Loucy (cell line): ENCODE measurements around the gene PARP8.

Source experiments
- H2AFZ ChIP-seq: fragments of 200-600 bp; sonication (generic); 2 replicates; pipeline ENCODE4 v1.6.0; 2016; ENCODE audit warnings: antibody characterized with exemption, mild to moderate bottlenecking, low read length, moderate library complexity
- H3F3A ChIP-seq: fragments of 200-600 bp; 2 replicates; pipeline ENCODE4 v1.6.0; 2016; ENCODE audit warnings: antibody characterized with exemption, low read depth, mild to moderate bottlenecking
- H3K27me3 ChIP-seq: fragments of 200-600 bp; sonication (generic); 2 replicates; pipeline ENCODE4 v1.6.1; 2014; ENCODE audit warnings: low read length, mild to moderate bottlenecking; ENCODE audit not compliant: insufficient read depth, poor library complexity, severe bottlenecking
- H3K36me3 ChIP-seq: fragments of 200-600 bp; sonication (generic); 2 replicates; pipeline ENCODE4 v1.6.1; 2016; ENCODE audit warnings: low read length; ENCODE audit not compliant: insufficient read depth
- H3K4me1 ChIP-seq: fragments of 200-600 bp; sonication (generic); 2 replicates; pipeline ENCODE4 v1.5.1; 2014; ENCODE audit warnings: low read length, mild to moderate bottlenecking; ENCODE audit not compliant: insufficient read depth, poor library complexity, severe bottlenecking
- H3K4me2 ChIP-seq: fragments of 200-600 bp; sonication (generic); 2 replicates; pipeline ENCODE4 v1.6.0; 2014; ENCODE audit warnings: antibody characterized with exemption, low read length, low read depth, mild to moderate bottlenecking; ENCODE audit not compliant: poor library complexity, severe bottlenecking
- H3K4me3 ChIP-seq: fragments of 200-600 bp; sonication (generic); 2 replicates; pipeline ENCODE4 v1.5.1; 2014; ENCODE audit warnings: low read length, mild to moderate bottlenecking, mixed read lengths; ENCODE audit not compliant: poor library complexity, severe bottlenecking
- H3K79me2 ChIP-seq: fragments of 200-600 bp; sonication (generic); 2 replicates; pipeline ENCODE4 v1.6.1; 2014; ENCODE audit warnings: low read length; ENCODE audit not compliant: insufficient read depth
- H3K9ac ChIP-seq: fragments of 200-600 bp; sonication (generic); 2 replicates; pipeline ENCODE4 v1.6.0; 2014; ENCODE audit warnings: mild to moderate bottlenecking, low read depth, low read length, moderate library complexity; ENCODE audit not compliant: poor library complexity, severe bottlenecking
- H3K9me2 ChIP-seq: fragments of 200-600 bp; sonication (generic); replicated peaks from 2 replicates; pipeline ENCODE4 v1.6.1; 2016; ENCODE audit warnings: low read depth, low read length, mixed read lengths
- H3K9me3 ChIP-seq: fragments of 200-600 bp; sonication (generic); 2 replicates; pipeline ENCODE4 v1.6.1; 2014; ENCODE audit warnings: mild to moderate bottlenecking, antibody characterized with exemption, low read length, low read depth; ENCODE audit not compliant: insufficient read depth
- H4K20me1 ChIP-seq: fragments of 200-600 bp; sonication (generic); 2 replicates; pipeline ENCODE4 v1.6.0; 2014; ENCODE audit warnings: antibody characterized with exemption, low read length, mild to moderate bottlenecking; ENCODE audit not compliant: insufficient read depth, poor library complexity, severe bottlenecking
- EZH2phosphoT487 ChIP-seq: fragments of 200-600 bp; IDR thresholded peaks from 2 replicates; pipeline ENCODE4 v1.6.1; 2018; ENCODE audit warnings: antibody characterized with exemption, mild to moderate bottlenecking, moderate library complexity, borderline replicate concordance
- TF ChIP-seq, protein P1 (sequence below): fragments of 200-600 bp; sonication (generic); conservative IDR thresholded peaks from 2 replicates; pipeline ENCODE4 v1.5.1; 2014; ENCODE audit warnings: mild to moderate bottlenecking, antibody characterized with exemption, low read length

The PARP8 gene

DNA sequence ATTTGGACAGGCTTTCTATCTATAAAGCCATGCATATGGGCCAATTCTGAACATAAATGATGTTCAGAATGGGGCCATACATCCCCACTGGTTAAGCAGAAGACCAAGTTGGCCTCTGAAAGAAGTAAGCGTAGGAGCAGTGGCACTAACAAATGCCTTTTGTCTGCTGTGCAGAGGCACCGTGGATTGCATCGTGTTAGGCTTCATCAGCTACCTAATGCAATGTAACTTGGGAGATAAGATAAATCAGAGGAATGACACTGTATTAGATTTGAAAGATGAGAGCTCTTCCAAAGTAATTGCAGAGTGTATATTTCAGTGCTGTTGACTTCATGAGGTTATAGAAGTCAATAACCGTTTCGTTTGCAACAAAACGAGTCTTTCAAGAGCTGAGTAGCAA lies 148.1 kb downstream of the PARP8 start:
- Histone ChIP-seq H3K9me3 (no peaks in the 10 kb centered on the region; the same call in 1 of the 2 replicates), H4K20me1 (no peaks in the 10 kb centered on the region), H3F3A (no peaks in the 10 kb centered on the region), H3K4me1 (no peaks in the 10 kb centered on the region), H3K27me3 (no peaks in the 10 kb centered on the region), H2AFZ (no peak overlapping the region), H3K9me2 (no peaks in the 10 kb centered on the region), H3K9ac (no peak overlapping the region), H3K4me3 (no peak overlapping the region), H3K79me2 (no peaks in the 10 kb centered on the region), H3K36me3 (peaks cover 11% of the 10 kb centered on the region; the same call in 1 of the 2 replicates), H3K4me2 (no peak overlapping the region)
- TF ChIP-seq, protein P1, sequence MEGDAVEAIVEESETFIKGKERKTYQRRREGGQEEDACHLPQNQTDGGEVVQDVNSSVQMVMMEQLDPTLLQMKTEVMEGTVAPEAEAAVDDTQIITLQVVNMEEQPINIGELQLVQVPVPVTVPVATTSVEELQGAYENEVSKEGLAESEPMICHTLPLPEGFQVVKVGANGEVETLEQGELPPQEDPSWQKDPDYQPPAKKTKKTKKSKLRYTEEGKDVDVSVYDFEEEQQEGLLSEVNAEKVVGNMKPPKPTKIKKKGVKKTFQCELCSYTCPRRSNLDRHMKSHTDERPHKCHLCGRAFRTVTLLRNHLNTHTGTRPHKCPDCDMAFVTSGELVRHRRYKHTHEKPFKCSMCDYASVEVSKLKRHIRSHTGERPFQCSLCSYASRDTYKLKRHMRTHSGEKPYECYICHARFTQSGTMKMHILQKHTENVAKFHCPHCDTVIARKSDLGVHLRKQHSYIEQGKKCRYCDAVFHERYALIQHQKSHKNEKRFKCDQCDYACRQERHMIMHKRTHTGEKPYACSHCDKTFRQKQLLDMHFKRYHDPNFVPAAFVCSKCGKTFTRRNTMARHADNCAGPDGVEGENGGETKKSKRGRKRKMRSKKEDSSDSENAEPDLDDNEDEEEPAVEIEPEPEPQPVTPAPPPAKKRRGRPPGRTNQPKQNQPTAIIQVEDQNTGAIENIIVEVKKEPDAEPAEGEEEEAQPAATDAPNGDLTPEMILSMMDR, result no peak
- no peak for TF ChIP-seq EZH2phosphoT487

DNA sequence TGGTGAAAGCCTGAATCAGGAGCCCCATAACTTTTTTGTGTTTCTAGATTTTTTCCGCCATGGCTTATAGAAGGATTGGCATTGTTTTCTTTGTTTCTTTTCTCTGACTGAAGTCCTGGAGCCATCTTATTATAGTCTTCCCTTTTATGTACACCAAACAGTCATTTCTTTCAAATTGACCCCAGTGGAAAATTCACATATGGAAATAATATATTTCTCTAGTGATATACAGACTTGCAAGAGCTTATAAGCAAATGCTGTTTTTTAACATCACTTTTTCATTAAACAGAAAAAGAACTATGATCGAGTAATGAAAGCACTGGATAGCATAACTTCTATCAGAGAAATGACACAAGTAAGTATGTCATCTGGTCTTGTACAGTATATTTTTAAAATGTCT lies 155.6 kb downstream of the PARP8 start:
- H3K36me3 ChIP-seq, result peaks cover 39% of the 10 kb centered on the region
- no peaks in the 10 kb centered on the region for H3K9me2 ChIP-seq
- H3K4me2 ChIP-seq, result no peak overlapping the region
- no peaks in the 10 kb centered on the region for H3F3A ChIP-seq
- H3K9me3 ChIP-seq, result no peaks in the 10 kb centered on the region
- no peak overlapping the region for H2AFZ ChIP-seq
- no peaks in the 10 kb centered on the region for H3K27me3 ChIP-seq
- H4K20me1 ChIP-seq, result no peaks in the 10 kb centered on the region
- no peaks in the 10 kb centered on the region for H3K79me2 ChIP-seq
- TF ChIP-seq, protein P1, result no peak
- no peak for TF ChIP-seq EZH2phosphoT487
- no peak overlapping the region for H3K9ac ChIP-seq
- H3K4me3 ChIP-seq, result no peak overlapping the region
- no peaks in the 10 kb centered on the region for H3K4me1 ChIP-seq

DNA sequence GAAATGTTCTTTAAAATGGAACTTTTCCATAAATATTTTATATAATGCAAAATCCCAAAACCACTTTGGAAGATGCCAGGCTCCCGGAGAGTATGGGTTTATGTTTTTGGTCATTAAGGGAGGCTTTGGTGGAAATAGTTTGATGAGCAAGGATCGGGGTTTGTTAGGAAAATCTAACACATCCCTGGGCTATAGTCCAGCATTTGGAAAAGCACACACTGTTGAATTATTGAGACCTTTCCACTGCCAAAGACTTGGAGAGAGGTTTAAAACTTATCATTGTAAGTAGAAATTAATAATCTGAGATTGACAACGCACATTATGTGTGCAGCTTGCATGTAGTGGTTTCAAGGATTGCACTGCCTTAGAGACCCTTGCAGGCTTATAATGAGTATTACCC lies 156.3 kb downstream of the PARP8 start:
- H3F3A ChIP-seq, result no peaks in the 10 kb centered on the region
- no peak for TF ChIP-seq EZH2phosphoT487
- TF ChIP-seq, protein P1, result no peak
- H3K9ac ChIP-seq, result no peak overlapping the region

More for the DNA sequence above, 156.3 kb downstream of the PARP8 start:
- Histone ChIP-seq H2AFZ (no peak overlapping the region), H3K4me1 (no peaks in the 10 kb centered on the region), H4K20me1 (no peaks in the 10 kb centered on the region), H3K9me3 (no peaks in the 10 kb centered on the region), H3K79me2 (no peaks in the 10 kb centered on the region), H3K4me2 (no peak overlapping the region), H3K27me3 (no peaks in the 10 kb centered on the region), H3K4me3 (no peak overlapping the region), H3K9me2 (no peaks in the 10 kb centered on the region), H3K36me3 (peaks cover 42% of the 10 kb centered on the region)
